ENCODE results near the gene SLC25A21. TPM values are rescaled to one million over a fixed set of nuclear protein-coding genes. Genes with fewer than 3 reads are reported as not detected.

Gene SLC25A21
- total RNA-seq, 1 donor from 2014 or later = not detected

GRCh38 chr14:36755756-36756155 is 416.6 kb downstream of the SLC25A21 start:
- no peak for TF ChIP-seq CTCF (IDR thresholded peaks at IDR 0.05)
- ATAC-seq (ENCODE audit: low read depth) = no peak
- H3K27me3 Mint-ChIP-seq = no peaks in the 10 kb centered on the region
- H3K27ac Mint-ChIP-seq = no peak overlapping the region
- H3K4me3 Mint-ChIP-seq = no peak overlapping the region
- peaks cover 12% of the 10 kb centered on the region for H3K9me3 Mint-ChIP-seq
- H3K36me3 Mint-ChIP-seq (ENCODE audit: low read depth) = no peaks in the 10 kb centered on the region
- DNase-seq = no peak
- intact Hi-C loops (cut with micrococcal nuclease) = no loop called here
- CTCF ChIA-PET = no interaction called here
- POLR2A ChIA-PET = no interaction called here
- no peaks in the 10 kb centered on the region for H3K4me1 Mint-ChIP-seq

- no peaks in the 10 kb centered on the region for H3K36me3 Mint-ChIP-seq (ENCODE audit: low read depth)
- peaks cover 12% of the 10 kb centered on the region for H3K9me3 Mint-ChIP-seq
- no peak overlapping the region for H3K27ac Mint-ChIP-seq
- CTCF ChIA-PET = no interaction called here
- no peaks in the 10 kb centered on the region for H3K27me3 Mint-ChIP-seq
- ATAC-seq (ENCODE audit: low read depth) = no peak
- no peaks in the 10 kb centered on the region for H3K4me1 Mint-ChIP-seq
- POLR2A ChIA-PET = no interaction called here
- no peak overlapping the region for H3K4me3 Mint-ChIP-seq
- DNase-seq = no peak
- intact Hi-C loops (cut with micrococcal nuclease) = no loop called here
- no peak for TF ChIP-seq CTCF (IDR thresholded peaks at IDR 0.05)
These were observed 420.5 kb downstream of the SLC25A21 start for GRCh38 chr14:36751920-36752319.

- intact Hi-C loops (cut with micrococcal nuclease) = no loop called here
- H3K27me3 Mint-ChIP-seq = no peaks in the 10 kb centered on the region
- H3K9me3 Mint-ChIP-seq = peaks cover 15% of the 10 kb centered on the region
- DNase-seq (no peak), ATAC-seq (ENCODE audit: low read depth) (no peak)
- TF ChIP-seq CTCF (IDR thresholded peaks at IDR 0.05) = no peak
- no peak overlapping the region for H3K27ac Mint-ChIP-seq
- H3K4me3 Mint-ChIP-seq = no peak overlapping the region
- no peaks in the 10 kb centered on the region for H3K36me3 Mint-ChIP-seq (ENCODE audit: low read depth)
- CTCF ChIA-PET = no interaction called here
- no peaks in the 10 kb centered on the region for H3K4me1 Mint-ChIP-seq
- POLR2A ChIA-PET = no interaction called here
These were observed 421.3 kb downstream of the SLC25A21 start for GRCh38 chr14:36751106-36751505.

GRCh38 chr14:36750244-36750643 is 422.2 kb downstream of the SLC25A21 start:
- Mint-ChIP-seq H3K36me3 (ENCODE audit: low read depth) (no peaks in the 10 kb centered on the region), H3K9me3 (peaks cover 15% of the 10 kb centered on the region), H3K27me3 (no peaks in the 10 kb centered on the region), H3K4me1 (no peaks in the 10 kb centered on the region), H3K4me3 (no peak overlapping the region), H3K27ac (no peak overlapping the region)
- no peak for TF ChIP-seq CTCF (IDR thresholded peaks at IDR 0.05)
- no peak for ATAC-seq (ENCODE audit: low read depth)
- no peak for DNase-seq
- ChIA-PET POLR2A (no interaction called here), CTCF (no interaction called here)
- intact Hi-C loops (cut with micrococcal nuclease) = no loop called here

GRCh38 chr14:36748610-36749213 is 423.7 kb downstream of the SLC25A21 start:
- DNase-seq (no peak), ATAC-seq (ENCODE audit: low read depth) (no peak)
- intact Hi-C loops (cut with micrococcal nuclease) = no loop called here
- Mint-ChIP-seq H3K36me3 (ENCODE audit: low read depth) (no peaks in the 10 kb centered on the region), H3K4me3 (no peak overlapping the region), H3K27ac (no peak overlapping the region), H3K27me3 (no peaks in the 10 kb centered on the region), H3K4me1 (no peaks in the 10 kb centered on the region), H3K9me3 (peaks cover 13% of the 10 kb centered on the region)
- no peak for TF ChIP-seq CTCF (IDR thresholded peaks at IDR 0.05)
- ChIA-PET POLR2A (no interaction called here), CTCF (no interaction called here)

All from activated B cell treated with CpG ODN at 0.5 μM for 24 hours (primary cell).